ENCODE measurements around the gene GALNT17. TPM values are rescaled to one million over a fixed set of nuclear protein-coding genes. Genes with fewer than 3 reads are reported as not detected.

The GALNT17 gene
- total RNA-seq, 4 donors from 2014 or later = 4.4 to 33.8 (median 11.3) TPM

DNA sequence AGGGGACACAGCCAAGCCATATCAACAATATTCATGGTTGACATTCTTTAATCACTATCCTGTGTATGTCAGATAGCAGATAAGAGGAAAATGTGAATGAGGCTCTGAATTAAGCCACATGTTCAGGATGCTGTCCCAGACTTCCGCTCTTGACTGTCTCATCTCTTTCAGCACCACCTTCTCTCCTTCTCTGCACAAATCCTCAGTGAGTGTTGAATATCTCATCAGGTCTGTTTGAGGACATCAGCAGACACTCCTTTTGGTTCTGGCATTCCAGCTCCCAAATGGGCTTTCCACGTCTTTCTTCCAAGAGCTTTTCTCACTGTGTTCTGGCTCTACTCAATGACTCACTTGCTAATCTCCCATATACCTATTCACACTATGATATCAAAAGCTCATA is 321.7 kb downstream of the GALNT17 start:
- TF ChIP-seq, protein P1, sequence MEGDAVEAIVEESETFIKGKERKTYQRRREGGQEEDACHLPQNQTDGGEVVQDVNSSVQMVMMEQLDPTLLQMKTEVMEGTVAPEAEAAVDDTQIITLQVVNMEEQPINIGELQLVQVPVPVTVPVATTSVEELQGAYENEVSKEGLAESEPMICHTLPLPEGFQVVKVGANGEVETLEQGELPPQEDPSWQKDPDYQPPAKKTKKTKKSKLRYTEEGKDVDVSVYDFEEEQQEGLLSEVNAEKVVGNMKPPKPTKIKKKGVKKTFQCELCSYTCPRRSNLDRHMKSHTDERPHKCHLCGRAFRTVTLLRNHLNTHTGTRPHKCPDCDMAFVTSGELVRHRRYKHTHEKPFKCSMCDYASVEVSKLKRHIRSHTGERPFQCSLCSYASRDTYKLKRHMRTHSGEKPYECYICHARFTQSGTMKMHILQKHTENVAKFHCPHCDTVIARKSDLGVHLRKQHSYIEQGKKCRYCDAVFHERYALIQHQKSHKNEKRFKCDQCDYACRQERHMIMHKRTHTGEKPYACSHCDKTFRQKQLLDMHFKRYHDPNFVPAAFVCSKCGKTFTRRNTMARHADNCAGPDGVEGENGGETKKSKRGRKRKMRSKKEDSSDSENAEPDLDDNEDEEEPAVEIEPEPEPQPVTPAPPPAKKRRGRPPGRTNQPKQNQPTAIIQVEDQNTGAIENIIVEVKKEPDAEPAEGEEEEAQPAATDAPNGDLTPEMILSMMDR (IDR thresholded peaks at IDR 0.05) = no peak
- TF ChIP-seq POLR2A (IDR thresholded peaks at IDR 0.05) = no peak
- H3K4me1 ChIP-seq = no peaks in the 10 kb centered on the region
- H3K36me3 ChIP-seq = no peaks in the 10 kb centered on the region
- intact Hi-C loops (cut with DNase I; ENCODE audit: low total_unique reads) = loop anchor here (10.0 kb wide), 1 partner anchor 81 kb away; no protein-coding TSS in a partner anchor
- no peak overlapping the region for H3K4me3 ChIP-seq
- no peak for DNase-seq
- no peak overlapping the region for H3K27ac ChIP-seq
- no peaks in the 10 kb centered on the region for H3K9me3 ChIP-seq
- no peaks in the 10 kb centered on the region for H3K27me3 ChIP-seq

DNA sequence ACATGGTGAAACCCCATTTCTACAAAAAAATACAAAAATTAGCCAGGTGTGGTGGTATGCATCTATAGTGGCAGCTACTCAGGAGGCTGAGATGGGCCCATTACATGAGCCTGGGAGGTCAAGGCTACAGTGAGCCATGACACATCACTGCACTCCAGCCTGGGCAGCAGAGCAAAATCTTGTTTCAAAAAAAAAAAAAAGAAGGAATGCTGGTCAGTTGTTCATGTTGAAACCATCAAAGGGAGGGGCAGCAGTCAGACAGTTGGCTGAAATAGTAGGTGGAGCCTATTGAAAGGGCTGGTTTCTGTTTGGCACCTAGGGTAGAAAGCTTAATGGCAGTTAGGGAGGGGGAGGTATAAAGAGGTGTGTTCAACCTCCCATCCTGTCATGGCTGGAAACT is 323.0 kb downstream of the GALNT17 start:
- intact Hi-C loops (cut with DNase I; ENCODE audit: low total_unique reads) = loop anchor here (10.0 kb wide), 1 partner anchor 80 kb away; no protein-coding TSS in a partner anchor

DNA sequence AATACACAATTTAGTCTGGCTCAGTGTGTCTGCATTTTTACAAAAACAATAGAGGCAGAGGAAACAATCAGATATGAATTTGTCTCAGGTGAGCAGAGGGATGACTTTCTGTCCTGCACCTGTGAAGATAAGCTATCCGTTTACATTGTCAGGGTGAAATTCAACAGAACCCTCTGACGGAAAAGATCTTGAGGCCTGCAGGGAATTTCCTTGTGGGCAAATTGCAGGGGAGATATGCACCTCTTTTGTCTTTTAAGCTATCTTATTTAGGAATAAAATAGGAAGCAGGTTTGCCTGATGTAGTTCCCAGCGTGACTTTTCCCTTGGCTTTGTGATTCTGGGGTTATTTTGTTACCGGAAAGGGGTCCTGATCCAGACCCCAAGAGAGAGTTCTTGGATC is 325.1 kb downstream of the GALNT17 start:
- no peaks in the 10 kb centered on the region for H3K4me1 ChIP-seq
- DNase-seq = no peak
- H3K27ac ChIP-seq = no peak overlapping the region
- TF ChIP-seq, protein P1 (IDR thresholded peaks at IDR 0.05) = no peak
- no peak for TF ChIP-seq POLR2A (IDR thresholded peaks at IDR 0.05)
- H3K4me3 ChIP-seq = no peak overlapping the region
- no peaks in the 10 kb centered on the region for H3K36me3 ChIP-seq
- no peaks in the 10 kb centered on the region for H3K27me3 ChIP-seq
- intact Hi-C loops (cut with DNase I; ENCODE audit: low total_unique reads) = loop anchor here (10.0 kb wide), 1 partner anchor 78 kb away; no protein-coding TSS in a partner anchor
- no peaks in the 10 kb centered on the region for H3K9me3 ChIP-seq

More for the DNA sequence above, 323.0 kb downstream of the GALNT17 start:
- Histone ChIP-seq H3K36me3 (no peaks in the 10 kb centered on the region), H3K4me3 (no peak overlapping the region), H3K27ac (no peak overlapping the region), H3K9me3 (no peaks in the 10 kb centered on the region), H3K4me1 (no peaks in the 10 kb centered on the region), H3K27me3 (no peaks in the 10 kb centered on the region)
- no peak for TF ChIP-seq POLR2A (IDR thresholded peaks at IDR 0.05)
- TF ChIP-seq, protein P1 (IDR thresholded peaks at IDR 0.05) = no peak
- DNase-seq = no peak

DNA sequence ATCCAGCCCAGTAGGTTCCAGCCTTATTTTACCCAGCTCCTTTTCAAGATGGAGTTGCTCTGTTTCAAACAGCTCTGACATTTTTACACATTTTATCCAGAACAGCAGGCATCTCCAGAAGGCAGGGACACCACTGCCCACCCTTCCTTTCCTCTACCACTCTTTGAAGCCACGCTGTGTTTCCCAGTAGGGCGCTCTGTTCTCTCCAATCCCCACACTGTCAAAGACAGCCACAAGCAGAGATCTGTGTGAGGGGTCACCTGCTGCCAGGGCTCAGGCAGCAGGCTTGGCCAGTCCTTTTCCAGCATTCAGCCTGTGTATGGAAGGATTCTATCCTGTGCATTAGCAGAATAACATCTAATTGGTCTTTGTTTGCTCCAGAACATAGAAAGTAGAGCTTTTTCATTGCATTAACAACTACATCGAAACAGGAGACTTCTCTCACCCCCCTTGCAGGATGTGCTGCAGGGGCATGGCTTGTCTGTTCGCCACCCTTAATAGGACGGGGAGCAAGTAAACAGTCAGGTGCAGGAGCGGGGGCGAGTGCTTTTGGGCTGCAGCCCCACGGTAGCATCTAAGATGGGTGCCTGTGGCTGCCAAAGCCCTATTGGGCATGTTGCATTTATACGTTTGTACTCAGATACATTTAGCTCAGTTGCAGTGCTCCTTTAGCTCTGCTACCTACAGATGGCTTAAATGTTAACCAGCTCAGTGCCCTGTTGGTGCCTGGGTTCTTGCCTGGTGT is 326.1 kb downstream of the GALNT17 start:
- H3K27me3 ChIP-seq = no peaks in the 10 kb centered on the region
- H3K4me3 ChIP-seq = no peak overlapping the region
- DNase-seq = no peak
- H3K9me3 ChIP-seq = no peaks in the 10 kb centered on the region
- no peak overlapping the region for H3K27ac ChIP-seq
- H3K4me1 ChIP-seq = no peaks in the 10 kb centered on the region
- TF ChIP-seq POLR2A (IDR thresholded peaks at IDR 0.05) = no peak
- TF ChIP-seq, protein P1 (IDR thresholded peaks at IDR 0.05) = no peak
- intact Hi-C loops (cut with DNase I; ENCODE audit: low total_unique reads) = loop anchor here (10.0 kb wide), 1 partner anchor 77 kb away; no protein-coding TSS in a partner anchor
- no peaks in the 10 kb centered on the region for H3K36me3 ChIP-seq

DNA sequence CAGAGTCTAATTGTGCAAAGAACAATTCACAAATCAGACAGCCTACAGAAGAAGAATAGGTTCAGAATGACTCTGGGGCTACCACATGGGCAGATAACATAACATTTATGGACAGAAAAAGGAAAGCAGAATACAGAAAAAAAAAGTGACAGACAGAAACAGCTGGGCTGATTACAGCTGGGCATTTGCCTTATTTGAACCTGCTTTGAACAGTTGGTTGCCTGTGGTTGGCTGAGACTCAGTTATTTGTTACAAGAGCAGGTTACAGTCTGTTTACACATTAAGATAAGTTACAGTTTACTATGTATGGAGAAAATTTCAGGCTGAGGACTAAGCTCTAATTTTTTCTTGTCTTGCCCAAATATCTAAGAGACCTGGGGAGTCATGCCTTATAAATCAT is 327.2 kb downstream of the GALNT17 start:
- DNase-seq = no peak
- Histone ChIP-seq H3K36me3 (no peaks in the 10 kb centered on the region), H3K9me3 (no peaks in the 10 kb centered on the region), H3K27ac (no peak overlapping the region), H3K4me1 (no peaks in the 10 kb centered on the region), H3K27me3 (no peaks in the 10 kb centered on the region), H3K4me3 (no peak overlapping the region)
- TF ChIP-seq, protein P1 (IDR thresholded peaks at IDR 0.05) = no peak
- TF ChIP-seq POLR2A (IDR thresholded peaks at IDR 0.05) = no peak
- intact Hi-C loops (cut with DNase I; ENCODE audit: low total_unique reads) = loop anchor here (10.0 kb wide), 1 partner anchor 76 kb away; no protein-coding TSS in a partner anchor

Data from uterus (tissue), 4 donors.